Bladder microvascular endothelial cell (primary cell): Measurements from ENCODE around the gene SMNDC1. TPM values are rescaled to one million over a fixed set of nuclear protein-coding genes. Genes with fewer than 3 reads are reported as not detected.

Experiments
- total RNA-seq: library from RNA; depleted of rRNA; stranded (reverse); fragments of >200 nt; gene quantifications from 2 replicates; pipeline ENCODE4 v1.2.3, GENCODE V29; 2014

SMNDC1 gene
- total RNA-seq, result 5.0 and 13.2 TPM in 2 replicates

DNA sequence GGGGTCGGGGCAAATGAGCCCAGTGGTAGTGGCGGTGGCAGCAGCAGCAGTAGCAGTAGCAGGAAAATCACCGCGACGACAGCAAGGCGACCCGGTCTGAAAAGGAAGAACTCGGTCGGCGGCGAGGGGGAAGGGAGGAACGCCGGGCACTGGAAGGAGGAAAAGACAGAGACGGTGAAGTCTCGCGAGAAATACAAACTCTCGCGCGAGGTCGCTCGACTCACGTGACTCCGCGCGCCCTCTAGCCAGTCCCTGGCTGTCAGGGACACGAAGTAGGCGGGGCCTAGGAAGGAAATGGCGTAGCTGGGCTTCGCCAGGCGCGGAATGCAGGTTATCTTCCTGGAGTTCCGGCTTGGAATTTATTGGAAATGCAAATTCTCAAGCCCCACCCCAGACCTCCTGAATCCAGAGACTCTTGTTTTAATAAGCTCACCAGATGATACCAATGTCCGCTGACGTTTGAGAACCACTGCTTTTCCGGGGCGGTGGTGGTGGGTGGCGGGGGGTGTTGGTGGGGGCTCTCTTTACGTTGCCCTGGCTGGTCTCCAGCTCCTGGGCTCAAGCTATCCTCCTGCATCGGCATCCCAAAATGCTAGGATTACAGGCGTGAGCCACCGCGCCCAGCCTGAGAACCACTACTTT, at the start of gene SMNDC1:
Gene SMNDC1, minus strand, starts transcription at position 141 of the 642 bp plus-strand sequence. CDS start 1,333 bp downstream, outside the sequence.

Other genes starting within 250 kb of the SMNDC1 start
- 4.2 and 9.9 TPM in 2 replicates for gene MXI1, start 97.3 kb downstream of the SMNDC1 start, total RNA-seq
- gene DUSP5, start 193.0 kb upstream of the SMNDC1 start, total RNA-seq, result 5.5 and 19.3 TPM in 2 replicates